ENCODE results near the gene POU2F3.
"Not testable (repeated sequence)": the region's sequence is repeated elsewhere in the genome, so short reads cannot be mapped to it uniquely, and the experiment has no call there.

The POU2F3 gene

DNA sequence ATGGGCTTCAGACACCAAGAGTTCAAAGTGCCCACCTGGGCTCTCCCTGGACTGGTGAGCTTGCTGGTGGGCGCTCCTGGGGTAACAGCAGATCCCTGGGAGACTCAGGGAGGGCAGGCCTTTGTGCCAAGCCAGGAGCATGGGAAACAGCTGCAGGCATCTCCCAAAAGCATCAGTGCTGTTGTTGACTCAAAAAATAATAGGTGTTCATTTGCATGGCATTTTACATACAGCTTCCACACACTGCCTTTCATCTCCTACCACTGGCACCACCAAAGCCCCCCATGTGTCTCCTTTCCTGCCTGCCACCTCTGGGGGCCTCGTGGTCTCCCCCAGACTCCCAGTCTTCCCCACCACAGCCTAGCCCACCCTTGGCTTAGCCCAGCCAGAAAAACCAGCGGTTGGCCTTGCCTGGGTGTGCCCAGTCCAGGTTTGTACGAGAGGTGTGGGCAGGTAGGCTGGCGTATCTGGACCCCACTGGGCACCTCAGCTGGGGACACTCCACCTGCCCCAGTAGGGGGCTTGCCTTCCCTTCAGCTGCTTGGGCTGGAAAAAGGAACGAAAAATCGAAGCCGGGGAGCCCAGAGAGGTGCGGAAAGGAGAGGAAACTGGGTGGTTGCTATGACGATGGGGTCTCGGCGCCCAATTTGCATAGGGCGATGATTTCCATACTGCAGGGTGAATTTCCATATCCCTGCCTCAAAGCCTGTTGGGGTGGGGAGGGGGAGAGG, 15.0 kb downstream of the POU2F3 start:
- DNase-seq, result no peak

- no peak for DNase-seq
These were observed 15.6 kb downstream of the POU2F3 start for GRCh38 chr11:120255519-120255866.

GRCh38 chr11:120256178-120256577, 16.2 kb downstream of the POU2F3 start:
- DNase-seq, result no peak

GRCh38 chr11:120256779-120257178, 16.8 kb downstream of the POU2F3 start:
- DNase-seq, result no peak

DNA sequence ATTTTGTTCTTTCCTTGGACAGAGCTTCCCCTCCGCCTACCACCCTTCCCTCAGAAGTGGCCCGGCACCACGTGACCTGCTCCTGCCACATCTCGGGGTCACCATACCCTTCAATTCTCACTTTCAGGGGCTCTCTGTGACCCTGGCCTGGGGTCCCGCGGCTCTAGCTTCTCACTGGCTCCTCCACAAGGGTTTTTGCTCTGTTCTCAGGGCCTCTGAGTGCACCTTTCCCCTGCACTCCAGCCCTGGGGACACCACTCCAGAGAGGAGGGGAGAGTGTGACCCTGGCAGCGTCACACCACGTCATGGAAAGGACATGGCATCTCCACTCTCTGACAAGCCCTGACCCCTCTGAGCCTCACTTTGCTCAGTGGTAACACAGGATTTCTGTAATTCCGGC, 17.4 kb downstream of the POU2F3 start:
- DNase-seq, result no peak

DNA sequence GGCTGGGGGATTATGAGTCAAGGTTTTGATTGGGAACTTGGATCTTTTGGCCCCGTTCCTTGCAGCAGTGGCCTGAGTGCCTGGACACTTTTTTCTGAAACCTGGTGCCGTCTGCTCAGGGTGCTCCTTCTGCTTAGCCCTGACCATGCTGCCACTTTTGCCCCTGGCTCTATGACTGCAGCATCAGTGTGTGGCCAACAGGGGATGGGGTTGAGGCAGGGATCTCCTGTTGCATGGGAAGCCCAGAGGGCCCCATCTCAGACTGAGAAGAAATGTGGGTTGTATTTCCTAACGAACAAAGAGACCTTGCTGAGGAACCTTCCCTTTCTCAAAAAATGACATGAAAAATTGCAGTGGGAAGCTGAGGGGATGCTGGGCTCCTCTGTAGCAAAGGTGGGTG, 18.7 kb downstream of the POU2F3 start:
- DNase-seq, result no peak

GRCh38 chr11:120259241-120259640, 19.3 kb downstream of the POU2F3 start:
- no peak for DNase-seq

DNA sequence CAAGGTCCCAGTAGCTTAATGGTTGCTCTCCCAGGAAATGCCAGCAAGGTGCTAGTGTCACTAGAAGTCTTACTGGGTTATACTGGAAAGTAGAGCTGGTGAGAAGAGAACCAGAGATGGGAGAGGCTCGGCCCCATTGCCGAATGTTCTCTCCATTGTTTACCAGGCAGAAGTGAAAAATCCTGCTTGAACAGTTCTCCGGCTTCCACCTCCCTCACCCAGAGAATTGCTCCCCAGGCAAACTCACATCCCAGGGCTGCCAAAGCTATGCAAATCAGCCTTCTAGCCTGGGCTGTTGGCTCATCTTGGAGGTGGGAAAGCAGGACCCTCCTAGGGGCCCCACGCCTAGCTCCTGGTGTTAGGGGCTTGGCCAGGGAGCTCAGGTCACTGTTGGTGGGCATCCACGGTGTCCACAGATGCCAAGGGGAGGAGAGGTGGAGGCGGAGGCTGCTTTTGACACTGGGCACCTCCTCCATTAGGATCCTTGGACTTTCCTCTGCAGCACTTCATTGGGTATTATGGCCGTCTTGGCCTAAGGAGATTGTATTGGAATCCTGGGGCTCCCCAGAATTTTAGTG, 20.1 kb downstream of the POU2F3 start:
- DNase-seq, result no peak

DNA sequence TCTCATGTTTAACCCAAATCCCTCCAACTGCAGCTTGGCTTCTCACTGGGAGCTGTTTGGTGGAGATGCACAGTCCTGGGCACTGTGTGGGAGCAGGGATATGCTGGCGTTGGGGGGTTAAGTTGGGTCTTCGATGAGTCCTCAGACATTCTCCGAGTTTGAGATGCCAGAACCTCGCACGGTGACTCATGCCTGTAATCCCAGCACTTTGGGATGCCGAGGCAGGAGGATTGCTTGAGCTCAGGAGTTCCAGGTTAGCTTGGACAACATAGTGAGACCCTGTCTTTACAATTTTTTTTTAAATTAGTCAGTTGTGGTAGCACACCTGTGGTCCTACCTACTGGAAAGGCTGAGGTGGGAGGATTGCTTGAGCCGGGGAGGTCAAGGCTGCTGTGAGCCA, 20.7 kb downstream of the POU2F3 start:
- no peak for DNase-seq

GRCh38 chr11:120261321-120261720, 21.4 kb downstream of the POU2F3 start:
- DNase-seq, result no peak

- no peak for DNase-seq
These were observed 22.0 kb downstream of the POU2F3 start for GRCh38 chr11:120261931-120262330.

DNA sequence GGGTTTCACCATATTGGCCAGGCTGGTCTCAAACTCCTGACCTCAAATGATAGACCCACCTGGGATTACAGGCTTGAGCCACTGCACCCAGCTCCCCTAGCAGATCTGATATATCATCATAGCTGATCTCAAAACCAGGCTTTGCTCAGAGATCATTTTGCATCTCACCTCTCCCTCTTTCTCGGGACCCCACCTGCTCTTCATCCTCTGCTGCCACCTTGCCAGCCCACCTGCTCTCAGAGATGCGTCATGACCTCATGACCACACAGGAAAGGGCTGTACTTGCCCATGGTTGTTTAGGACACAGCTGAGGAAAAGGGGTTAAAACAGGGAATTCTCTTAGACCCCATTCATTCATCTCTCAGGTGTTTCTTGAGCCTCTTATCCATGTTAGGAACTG, 27.4 kb downstream of the POU2F3 start:
- no peak for DNase-seq

- no peak for DNase-seq
These were observed 28.7 kb downstream of the POU2F3 start for GRCh38 chr11:120268686-120269085.

DNA sequence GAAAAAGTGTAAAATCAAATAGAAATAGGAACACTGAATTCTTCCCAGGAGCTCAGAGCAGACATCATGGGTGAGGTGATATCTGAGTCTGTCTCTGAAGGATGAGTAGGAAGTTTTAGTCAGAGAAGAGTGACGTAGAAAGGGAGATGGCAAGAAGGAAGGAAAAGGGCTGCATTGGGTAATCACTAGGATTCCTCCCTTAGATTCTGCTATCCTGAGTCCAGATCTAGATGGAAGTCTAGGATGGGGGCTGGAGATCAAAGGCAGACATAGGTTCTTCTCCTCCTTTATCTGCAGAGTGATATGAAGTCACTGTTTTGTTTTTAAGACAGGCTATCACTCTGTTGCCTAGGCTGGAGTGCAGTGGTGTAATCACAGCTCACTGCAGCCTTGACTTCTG, 30.4 kb downstream of the POU2F3 start:
- DNase-seq, result no peak

GRCh38 chr11:120271672-120272071, 31.7 kb downstream of the POU2F3 start:
- no peak for DNase-seq

GRCh38 chr11:120272303-120272702, 32.4 kb downstream of the POU2F3 start:
- no peak for DNase-seq

GRCh38 chr11:120273432-120273831, 33.5 kb downstream of the POU2F3 start:
- DNase-seq, result no peak

DNA sequence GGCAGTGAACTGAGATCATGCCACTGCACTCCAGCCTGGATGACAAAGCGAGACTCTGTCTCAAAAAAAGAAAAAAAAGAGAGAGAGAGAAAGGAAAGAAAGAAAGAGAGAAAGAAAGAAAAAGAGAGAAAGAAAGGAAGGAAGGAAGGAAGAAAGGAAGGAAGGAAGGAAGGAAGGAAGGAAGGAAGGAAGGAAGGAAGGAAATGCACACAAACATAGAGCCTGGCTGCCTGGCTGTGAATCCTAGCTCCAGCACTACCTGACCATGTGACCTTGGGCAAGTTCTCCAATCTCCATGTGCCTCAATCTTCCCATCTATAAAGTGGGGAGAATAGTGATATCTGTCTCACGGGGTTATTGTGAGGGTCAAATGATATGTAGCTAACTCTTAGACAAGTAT, 34.0 kb downstream of the POU2F3 start:
- not testable (repeated sequence) for DNase-seq

- DNase-seq, result no peak
These were observed 39.6 kb downstream of the POU2F3 start for GRCh38 chr11:120279502-120279901.

DNA sequence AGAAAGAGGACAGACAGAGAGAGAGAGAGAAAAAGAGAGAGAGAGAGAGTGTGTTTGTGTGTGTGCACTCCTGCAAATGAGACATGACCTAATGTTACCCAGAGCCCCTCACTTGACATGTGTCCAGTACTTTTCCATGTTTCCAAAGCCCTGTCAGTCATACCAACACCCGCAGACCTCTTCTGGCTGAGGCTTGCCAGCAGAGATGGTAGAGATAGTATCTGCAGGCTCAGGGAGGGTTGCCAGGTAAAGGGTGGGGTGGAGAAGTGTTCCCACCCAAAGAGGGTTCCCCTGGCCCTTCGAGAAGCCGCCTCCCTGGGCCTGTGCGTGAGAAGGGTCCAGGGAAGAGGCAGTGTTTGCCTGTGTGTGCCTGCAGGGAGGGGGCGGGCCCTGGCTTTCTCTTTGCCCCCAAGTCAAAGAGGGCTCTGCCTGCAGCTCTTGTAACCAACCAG, 40.7 kb downstream of the POU2F3 start:
- DNase-seq, result no peak

GRCh38 chr11:120281143-120281795, 41.3 kb downstream of the POU2F3 start:
- DNase-seq, result no peak

DNA sequence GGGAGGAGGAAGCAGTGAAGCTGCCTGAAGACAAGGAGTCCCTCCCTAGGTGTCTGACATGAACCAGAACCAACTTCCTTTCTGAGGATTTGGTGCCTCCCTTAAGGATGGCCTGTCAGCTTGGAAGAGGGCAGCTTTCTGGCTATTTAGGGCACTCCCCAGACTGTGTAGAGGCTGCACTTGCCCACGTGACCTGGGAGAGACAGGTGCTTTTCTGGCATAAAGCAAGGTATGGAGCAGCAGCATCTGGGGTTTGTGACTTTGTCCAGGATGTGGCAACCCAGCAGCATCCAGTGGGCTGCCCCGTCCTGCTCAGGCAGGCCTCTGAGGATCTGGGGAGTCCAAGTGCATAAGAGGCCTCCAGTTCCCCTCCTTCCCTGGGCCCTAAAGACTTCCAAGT, 43.2 kb downstream of the POU2F3 start:
- no peak for DNase-seq

DNA sequence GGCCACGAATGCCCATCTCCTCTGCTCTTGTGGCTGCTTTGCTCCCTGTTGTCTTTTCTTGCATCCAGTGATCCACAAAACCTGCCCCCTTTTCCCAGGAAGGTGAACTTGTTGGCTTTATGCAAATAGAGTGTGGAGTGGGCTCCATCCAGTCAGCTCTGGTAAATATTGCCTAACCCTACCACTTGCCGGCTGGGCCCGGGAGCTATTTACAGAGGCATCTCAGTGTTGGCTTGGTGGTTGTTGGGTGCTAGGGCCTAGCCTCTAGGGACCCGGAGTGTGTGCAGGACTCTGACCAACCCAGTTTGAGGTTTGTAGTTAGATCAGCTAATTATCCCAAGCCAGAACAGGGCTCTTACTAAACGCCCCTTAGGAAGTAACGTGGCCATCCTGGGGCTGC, 44.3 kb downstream of the POU2F3 start:
- DNase-seq, result no peak

- DNase-seq, result no peak
These were observed 45.3 kb downstream of the POU2F3 start for GRCh38 chr11:120285256-120285655.

- DNase-seq, result no peak
These were observed 48.1 kb downstream of the POU2F3 start for GRCh38 chr11:120288021-120288420.

Measured in NK-92 treated with Interleukin-12 subunit alpha and Interleukin-12 subunit beta, amount 100 ng/mL, for 24 hours (cell line).